T-helper 17 cell (primary cell): ENCODE data around the gene KIF6. TPM values are rescaled to one million over a fixed set of nuclear protein-coding genes. Genes with fewer than 3 reads are reported as not detected.

ENCODE experiments used
- ATAC-seq: fragments of 150-1000 bp; cut with Tn5 transposase; 2 replicates; pipeline ENCODE4 v1.10.0; 2021; ENCODE audit warnings: mild to moderate bottlenecking, moderate library complexity
- DNase-seq, 3 donors: peaks; one replicate each; pipeline versions ENCODE4 v3.0.0 to v3.0.0-alpha.2; 2020 to 2021
- H3K9me3 ChIP-seq: one replicate; pipeline ENCODE4 v1.7.0; 2013; ENCODE audit warnings: low read length, mild to moderate bottlenecking; ENCODE audit not compliant: control insufficient read depth, poor library complexity, severe bottlenecking
- H3K27ac Mint-ChIP-seq: one replicate; pipeline ENCODE4 v1.8.0; 2022; ENCODE audit warnings: mild to moderate bottlenecking, moderate library complexity, mixed read lengths
- H3K27me3 Mint-ChIP-seq: one replicate; pipeline ENCODE4 v1.8.0; 2022; ENCODE audit warnings: mixed read lengths
- H3K36me3 Mint-ChIP-seq: one replicate; pipeline ENCODE4 v1.8.0; 2022; ENCODE audit warnings: low read depth, mixed read lengths
- H3K4me1 Mint-ChIP-seq: one replicate; pipeline ENCODE4 v1.8.0; 2022; ENCODE audit warnings: mild to moderate bottlenecking, mixed read lengths
- H3K4me3 Mint-ChIP-seq: one replicate; pipeline ENCODE4 v1.8.0; 2022; ENCODE audit warnings: mild to moderate bottlenecking, moderate library complexity, mixed read lengths
- total RNA-seq, 4 donors: library from RNA in 2 of 4; stranded (reverse) in 2 of 4; gene quantifications; one replicate each; pipeline ENCODE4 v1.2.3 and lab custom pipeline; 2022 to 2026

Gene KIF6
- total RNA-seq, 2 donors from 2014 or later = 0.40 TPM; not detected in 1

GRCh38 chr6:39282774-39283173 is 442.4 kb downstream of the KIF6 start:
- Mint-ChIP-seq H3K36me3 (no peaks in the 10 kb centered on the region), H3K4me3 (no peak overlapping the region), H3K27ac (no peak overlapping the region), H3K27me3 (peaks cover 34% of the 10 kb centered on the region), H3K4me1 (no peaks in the 10 kb centered on the region)
- DNase-seq = no peak
- ATAC-seq = no peak
- H3K9me3 ChIP-seq = no peaks in the 10 kb centered on the region

- DNase-seq (no peak), ATAC-seq (no peak)
- no peak overlapping the region for H3K27ac Mint-ChIP-seq
- no peaks in the 10 kb centered on the region for H3K4me1 Mint-ChIP-seq
- H3K4me3 Mint-ChIP-seq = no peak overlapping the region
- H3K36me3 Mint-ChIP-seq = no peaks in the 10 kb centered on the region
- H3K9me3 ChIP-seq = no peaks in the 10 kb centered on the region
- peaks cover 34% of the 10 kb centered on the region for H3K27me3 Mint-ChIP-seq
These were observed 443.8 kb downstream of the KIF6 start for GRCh38 chr6:39281312-39281980.

DNA sequence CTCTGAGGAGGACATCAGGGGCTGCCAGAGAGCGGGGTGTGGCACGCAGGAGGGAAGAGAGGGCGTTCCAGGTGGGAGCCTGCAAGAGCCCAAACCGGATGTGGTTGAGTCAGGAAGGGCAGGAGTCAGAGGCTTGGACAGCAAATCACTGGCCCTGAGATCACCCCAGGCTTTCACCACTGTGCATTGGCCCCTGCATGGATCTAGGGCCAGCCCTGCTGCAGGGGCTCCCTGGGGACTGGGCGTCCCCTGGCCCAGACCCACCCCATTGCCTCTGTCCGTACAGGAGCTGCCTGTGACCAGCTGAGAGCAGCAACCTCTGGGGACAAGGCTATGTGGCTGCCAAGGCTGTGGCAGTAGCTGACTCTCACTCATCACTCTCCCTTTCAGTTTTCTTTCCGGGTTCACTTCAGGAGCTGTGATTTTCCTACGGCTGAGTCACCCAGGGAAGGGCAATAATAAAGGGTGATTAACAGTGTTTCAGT is 444.9 kb downstream of the KIF6 start:
- peaks cover 33% of the 10 kb centered on the region for H3K27me3 Mint-ChIP-seq
- no peak for DNase-seq
- no peaks in the 10 kb centered on the region for H3K4me1 Mint-ChIP-seq
- no peak overlapping the region for H3K27ac Mint-ChIP-seq
- H3K9me3 ChIP-seq = no peaks in the 10 kb centered on the region
- no peak for ATAC-seq
- H3K4me3 Mint-ChIP-seq = no peak overlapping the region
- no peaks in the 10 kb centered on the region for H3K36me3 Mint-ChIP-seq

Other genes with a start within 250 kb of the KIF6 start
- gene DAAM2, start 67.0 kb upstream of the KIF6 start, total RNA-seq = not detected
- gene MOCS1, start 209.1 kb upstream of the KIF6 start, total RNA-seq = under 1 TPM; 0.37 to 0.52 TPM